CD4-positive, alpha-beta T cell treated with Interleukin-4 for 4 hours (primary cell): ENCODE data around the gene NPIPA7.
"Not testable (repeated sequence)": the region's sequence is repeated elsewhere in the genome, so short reads cannot be mapped to it uniquely, and the experiment has no call there.

Source experiments
- DNase-seq: peaks from one replicate; pipeline ENCODE4 v3.0.0-alpha.2; 2020

The NPIPA7 gene

DNA sequence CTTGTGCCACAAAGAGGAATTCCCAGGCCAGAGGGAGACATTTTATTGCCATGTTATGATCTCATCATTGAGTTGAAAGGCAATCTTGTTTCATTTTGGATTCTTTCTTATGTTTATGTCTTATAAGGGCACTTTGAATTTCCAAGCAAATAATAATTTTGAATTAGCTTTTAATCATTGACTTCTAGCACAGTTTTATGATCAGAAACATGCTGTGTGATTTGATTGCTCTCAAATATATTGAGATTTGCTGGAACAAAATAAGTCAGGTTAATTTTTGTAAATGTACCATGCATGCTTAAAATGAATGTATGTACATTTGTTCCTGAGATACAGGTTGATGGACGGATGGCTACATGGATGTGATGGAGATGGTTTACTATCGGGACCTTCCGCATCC is at the start of gene NPIPA7:
NPIPA7 (plus strand) TSS at position 301 of the 400 bp plus-strand sequence. CDS start 105 bp downstream, outside the sequence.
- not testable (repeated sequence) for DNase-seq

DNA sequence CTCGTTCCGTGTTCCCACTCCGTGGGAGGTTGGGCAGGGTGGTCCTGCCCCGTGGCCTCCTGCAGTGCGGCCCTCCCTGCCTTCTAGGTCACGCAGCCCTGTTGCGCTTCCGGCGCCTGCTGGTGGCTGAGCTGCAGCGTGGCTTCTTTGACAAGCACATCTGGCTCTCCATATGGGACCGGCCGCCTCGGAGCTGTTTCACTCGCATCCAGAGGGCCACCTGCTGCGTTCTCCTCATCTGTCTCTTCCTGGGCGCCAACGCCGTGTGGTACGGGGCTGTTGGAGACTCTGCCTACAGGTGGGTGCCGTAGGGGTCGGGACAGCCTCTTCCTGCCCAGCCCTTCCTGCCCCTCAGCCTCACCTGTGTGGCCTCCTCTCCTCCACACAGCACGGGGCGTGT is 47.5 kb upstream of the NPIPA7 start:
- not testable (repeated sequence) for DNase-seq

DNA sequence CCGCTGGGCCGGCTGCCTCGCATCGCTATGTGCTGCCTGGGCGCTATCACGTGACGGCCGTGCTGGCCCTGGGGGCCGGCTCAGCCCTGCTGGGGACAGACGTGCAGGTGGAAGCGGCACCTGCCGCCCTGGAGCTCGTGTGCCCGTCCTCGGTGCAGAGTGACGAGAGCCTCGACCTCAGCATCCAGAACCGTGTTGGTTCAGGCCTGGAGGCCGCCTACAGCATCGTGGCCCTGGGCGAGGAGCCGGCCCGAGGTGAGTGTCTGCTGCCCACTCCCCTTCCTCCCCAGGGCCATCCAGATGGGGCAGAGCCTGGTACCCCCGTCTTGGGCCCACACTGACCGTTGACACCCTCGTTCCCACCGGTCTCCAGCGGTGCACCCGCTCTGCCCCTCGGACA is 21.4 kb upstream of the NPIPA7 start:
- not testable (repeated sequence) for DNase-seq

DNA sequence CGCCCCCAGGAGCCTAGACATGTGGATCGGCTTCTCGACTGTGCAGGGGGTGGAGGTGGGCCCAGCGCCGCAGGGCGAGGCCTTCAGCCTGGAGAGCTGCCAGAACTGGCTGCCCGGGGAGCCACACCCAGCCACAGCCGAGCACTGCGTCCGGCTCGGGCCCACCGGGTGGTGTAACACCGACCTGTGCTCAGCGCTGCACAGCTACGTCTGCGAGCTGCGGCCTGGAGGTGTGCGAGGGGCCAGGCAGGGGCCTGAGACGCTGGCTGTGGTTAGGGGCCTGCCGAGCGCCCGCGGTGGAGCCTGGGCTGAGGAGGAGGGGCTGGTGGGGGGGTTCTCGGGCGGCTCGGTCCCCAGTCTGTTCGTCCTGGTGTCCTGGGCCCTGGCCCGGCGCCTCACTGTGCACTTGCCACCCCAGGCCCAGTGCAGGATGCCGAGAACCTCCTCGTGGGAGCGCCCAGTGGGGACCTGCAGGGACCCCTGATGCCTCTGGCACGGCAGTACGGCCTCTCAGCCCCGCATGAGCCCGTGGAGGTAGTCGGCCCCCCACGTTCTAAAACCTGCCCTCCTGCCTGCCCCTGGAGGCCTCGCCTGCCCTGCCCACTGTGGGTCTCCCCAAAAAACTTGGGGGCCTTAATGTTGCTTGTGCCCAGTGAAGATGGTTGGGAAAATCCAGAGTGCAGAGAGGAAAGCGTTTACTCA is 20.2 kb upstream of the NPIPA7 start:
- not testable (repeated sequence) for DNase-seq

DNA sequence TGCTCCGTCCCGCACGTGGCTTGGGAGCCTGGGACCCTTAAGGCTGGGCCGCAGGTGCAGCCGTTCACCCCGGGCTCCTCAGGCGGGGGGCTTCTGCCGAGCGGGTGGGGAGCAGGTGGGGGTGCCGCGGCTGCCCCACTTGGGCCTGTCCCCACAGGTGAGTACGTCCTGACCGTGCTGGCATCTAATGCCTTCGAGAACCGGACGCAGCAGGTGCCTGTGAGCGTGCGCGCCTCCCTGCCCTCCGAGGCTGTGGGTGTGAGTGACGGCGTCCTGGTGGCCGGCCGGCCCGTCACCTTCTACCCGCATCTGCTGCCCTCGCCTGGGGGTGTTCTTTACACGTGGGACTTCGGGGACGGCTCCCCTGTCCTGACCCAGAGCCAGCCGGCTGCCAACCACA is 15.3 kb upstream of the NPIPA7 start:
- not testable (repeated sequence) for DNase-seq

DNA sequence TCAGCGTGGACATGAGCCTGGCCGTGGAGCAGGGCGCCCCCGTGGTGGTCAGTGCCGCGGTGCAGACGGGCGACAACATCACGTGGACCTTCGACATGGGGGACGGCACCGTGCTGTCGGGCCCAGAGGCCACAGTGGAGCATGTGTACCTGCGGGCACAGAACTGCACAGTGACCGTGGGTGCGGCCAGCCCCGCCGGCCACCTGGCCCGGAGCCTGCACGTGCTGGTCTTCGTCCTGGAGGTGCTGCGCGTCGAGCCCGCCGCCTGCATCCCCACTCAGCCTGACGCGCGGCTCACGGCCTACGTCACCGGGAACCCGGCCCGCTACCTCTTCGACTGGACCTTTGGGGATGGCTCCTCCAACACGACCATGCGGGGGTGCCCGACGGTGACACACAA is 14.8 kb upstream of the NPIPA7 start:
- DNase-seq: not testable (repeated sequence)

DNA sequence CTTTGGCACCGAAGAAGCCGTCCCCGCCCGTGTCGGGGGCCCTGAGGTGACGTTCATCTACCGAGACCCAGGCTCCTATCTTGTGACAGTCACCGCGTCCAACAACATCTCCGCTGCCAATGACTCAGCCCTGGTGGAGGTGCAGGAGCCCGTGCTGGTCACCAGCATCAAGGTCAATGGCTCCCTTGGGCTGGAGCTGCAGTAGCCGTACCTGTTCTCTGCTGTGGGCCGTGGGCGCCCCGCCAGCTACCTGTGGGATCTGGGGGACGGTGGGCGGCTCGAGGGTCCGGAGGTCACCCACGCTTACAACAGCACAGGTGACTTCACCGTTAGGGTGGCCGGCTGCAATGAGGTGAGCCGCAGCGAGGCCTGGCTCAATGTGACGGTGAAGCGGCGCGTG is 14.2 kb upstream of the NPIPA7 start:
- DNase-seq: not testable (repeated sequence)

DNA sequence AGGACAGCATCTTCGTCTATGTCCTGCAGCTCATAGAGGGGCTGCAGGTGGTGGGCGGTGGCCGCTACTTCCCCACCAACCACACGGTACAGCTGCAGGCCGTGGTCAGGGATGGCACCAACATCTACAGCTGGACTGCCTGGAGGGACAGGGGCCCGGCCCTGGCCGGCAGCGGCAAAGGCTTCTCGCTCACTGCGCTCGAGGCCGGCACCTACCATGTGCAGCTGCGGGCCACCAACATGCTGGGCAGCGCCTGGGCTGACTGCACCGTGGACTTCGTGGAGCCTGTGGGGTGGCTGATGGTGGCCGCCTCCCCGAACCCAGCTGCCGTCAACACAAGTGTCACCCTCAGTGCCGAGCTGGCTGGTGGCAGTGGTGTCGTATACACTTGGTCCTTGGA is 13.6 kb upstream of the NPIPA7 start:
- not testable (repeated sequence) for DNase-seq

DNA sequence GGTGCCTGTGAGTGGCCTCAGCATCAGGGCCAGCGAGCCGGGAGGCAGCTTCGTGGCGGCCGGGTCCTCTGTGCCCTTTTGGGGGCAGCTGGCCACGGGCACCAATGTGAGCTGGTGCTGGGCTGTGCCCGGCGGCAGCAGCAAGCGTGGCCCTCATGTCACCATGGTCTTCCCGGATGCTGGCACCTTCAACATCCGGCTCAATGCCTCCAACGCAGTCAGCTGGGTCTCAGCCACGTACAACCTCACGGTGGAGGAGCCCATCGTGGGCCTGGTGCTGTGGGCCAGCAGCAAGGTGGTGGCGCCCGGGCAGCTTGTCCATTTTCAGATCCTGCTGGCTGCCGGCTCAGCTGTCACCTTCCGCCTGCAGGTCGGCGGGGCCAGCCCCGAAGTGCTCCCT is 13.1 kb upstream of the NPIPA7 start:
- not testable (repeated sequence) for DNase-seq

DNA sequence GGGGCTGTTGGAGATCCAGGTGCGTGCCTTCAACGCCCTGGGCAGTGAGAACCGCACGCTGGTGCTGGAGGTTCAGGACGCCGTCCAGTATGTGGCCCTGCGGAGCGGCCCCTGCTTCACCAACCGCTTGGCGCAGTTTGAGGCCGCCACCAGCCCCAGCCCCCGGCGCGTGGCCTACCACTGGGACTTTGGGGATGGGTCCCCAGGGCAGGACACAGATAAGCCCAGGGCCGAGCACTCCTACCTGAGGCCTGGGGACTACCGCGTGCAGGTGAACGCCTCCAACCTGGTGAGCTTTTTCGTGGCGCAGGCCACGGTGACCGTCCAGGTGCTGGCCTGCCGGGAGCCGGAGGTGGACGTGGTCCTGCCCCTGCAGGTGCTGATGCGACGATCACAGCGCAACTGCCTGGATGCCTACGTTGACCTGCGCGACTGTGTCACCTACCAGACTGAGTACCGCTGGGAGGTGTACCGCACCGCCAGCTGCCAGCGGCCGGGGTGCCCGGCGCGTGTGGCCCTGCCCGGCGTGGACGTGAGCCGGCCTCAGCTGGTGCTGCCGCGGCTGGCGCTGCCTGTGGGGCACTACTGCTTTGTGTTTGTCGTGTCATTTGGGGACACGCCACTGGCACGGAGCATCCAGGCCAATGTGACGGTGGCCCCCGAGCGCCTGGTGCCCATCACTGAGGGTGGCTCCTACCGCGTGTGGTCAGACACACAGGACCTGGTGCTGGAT is 12.2 kb upstream of the NPIPA7 start:
- DNase-seq: not testable (repeated sequence)

DNA sequence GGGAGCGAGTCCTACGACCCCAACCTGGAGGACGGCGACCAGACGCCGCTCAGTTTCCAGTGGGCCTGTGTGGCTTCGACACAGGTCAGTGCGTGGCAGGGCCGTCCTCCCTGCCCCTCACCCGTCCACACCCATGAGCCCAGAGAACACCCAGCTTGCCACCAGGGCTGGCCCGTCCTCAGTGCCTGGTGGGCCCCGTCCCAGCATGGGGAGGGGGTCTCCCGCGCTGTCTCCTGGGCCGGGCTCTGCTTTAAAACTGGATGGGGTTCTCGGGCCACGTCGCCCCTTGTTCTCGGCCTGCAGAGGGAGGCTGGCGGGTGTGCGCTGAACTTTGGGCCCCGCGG is 11.7 kb upstream of the NPIPA7 start:
- not testable (repeated sequence) for DNase-seq

DNA sequence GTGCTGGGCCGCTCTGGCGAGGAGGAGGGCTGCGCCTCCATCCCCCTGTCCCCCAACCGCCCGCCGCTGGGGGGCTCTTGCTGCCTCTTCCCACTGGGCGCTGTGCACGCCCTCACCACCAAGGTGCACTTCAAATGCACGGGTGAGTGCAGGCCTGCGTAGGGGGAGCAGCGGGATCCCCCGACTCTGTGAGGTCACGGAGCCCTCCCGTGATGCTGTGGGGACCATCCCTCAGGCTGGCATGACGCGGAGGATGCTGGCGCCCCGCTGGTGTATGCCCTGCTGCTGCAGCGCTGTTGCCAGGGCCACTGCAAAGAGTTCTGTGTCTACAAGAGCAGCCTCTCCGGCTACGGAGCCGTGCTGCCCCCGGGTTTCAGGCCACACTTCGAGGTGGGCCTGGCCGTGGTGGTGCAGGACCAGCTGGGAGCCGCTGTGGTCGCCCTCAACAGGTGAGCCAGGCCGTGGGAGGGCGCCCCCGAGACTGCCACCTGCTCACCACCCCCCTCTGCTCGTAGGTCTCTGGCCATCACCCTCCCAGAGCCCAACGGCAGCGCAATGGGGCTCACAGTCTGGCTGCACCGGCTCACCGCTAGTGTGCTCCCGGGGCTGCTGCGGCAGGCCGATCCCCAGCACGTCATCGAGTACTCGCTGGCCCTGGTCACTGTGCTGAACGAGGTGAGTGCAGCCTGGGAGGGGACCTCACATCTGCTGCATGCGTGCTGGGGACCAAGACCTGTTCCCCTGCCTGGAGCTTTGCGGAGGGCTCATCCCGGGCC is 9.7 kb upstream of the NPIPA7 start:
- not testable (repeated sequence) for DNase-seq

DNA sequence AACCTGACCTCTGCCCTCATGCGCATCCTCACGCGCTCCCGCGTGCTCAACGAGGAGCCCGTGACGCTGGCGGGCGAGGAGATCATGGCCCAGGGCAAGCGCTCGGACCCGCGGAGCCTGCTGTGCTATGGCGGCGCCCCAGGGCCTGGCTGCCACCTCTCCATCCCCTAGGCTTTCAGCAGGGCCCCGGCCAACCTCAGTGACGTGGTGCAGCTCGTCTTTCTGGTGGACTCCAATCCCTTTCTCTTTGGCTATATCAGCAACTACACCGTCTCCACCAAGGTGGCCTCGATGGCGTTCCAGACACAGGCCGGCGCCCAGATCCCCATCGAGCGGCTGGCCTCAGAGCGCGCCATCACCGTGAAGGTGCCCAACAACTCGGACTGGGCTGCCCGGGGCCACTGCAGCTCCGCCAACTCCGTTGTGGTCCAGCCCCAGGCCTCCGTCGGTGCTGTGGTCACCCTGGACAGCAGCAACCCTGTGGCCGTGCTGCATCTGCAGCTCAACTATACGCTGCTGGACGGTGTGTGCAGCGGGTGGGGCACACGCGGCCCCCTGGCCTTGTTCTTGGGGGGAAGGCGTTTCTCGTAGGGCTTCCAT is 7.7 kb upstream of the NPIPA7 start:
- DNase-seq: not testable (repeated sequence)

DNA sequence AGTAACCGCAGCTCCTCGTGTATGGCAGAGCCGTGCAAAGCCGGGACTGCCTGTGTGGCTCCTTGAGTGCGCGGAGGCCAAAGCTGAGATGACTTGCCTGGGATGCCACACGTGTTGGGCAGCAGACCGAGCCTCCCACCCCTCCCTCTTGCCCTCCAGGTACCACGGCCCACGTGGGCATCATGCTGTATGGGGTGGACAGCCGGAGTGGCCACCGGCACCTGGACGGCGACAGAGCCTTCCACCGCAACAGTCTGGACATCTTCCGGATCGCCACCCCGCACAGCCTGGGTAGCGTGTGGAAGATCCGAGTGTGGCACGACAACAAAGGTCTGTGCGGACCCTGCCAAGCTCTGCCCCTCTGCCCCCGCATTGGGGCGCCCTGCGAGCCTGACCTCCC is 4.7 kb upstream of the NPIPA7 start:
- DNase-seq: not testable (repeated sequence)

DNA sequence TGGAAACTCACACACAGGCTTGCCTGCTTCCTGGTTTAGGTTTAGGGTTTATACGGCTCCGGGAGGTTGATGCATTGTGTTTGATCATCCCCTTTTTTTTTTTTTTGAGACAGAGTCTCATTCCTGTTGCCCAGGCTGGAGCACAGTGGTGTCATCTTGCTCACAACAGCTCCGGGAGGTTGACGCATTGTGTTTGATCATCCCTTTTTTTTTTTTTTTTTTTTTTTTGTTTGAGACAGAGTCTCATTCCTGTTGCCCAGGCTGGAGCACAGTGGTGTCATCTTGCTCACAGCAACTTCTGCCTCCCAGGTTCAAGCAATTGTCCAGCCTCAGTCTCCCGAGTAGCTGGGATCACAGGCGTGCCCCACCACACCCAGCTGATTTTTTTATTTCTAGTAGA is 20.7 kb downstream of the NPIPA7 start:
- DNase-seq: not testable (repeated sequence)

DNA sequence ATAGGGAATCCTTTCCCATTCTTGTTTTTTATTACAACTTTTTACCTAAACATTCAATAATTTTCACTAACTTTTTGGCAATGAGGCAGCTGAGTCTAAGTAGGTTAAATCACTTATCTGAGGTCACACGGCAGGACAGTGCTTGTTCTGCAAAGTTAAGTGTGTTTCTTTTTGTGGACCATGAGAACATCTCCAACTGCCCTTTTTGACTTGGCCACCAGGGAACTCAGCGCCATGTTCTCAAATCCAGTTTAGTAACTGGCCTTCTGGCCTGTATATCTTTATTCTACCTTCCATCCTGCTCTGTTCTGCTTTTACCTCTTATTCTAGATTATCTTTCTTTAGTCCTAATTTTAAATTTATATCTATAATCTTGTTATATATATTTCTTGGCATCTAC is 23.4 kb downstream of the NPIPA7 start:
- DNase-seq: not testable (repeated sequence)

DNA sequence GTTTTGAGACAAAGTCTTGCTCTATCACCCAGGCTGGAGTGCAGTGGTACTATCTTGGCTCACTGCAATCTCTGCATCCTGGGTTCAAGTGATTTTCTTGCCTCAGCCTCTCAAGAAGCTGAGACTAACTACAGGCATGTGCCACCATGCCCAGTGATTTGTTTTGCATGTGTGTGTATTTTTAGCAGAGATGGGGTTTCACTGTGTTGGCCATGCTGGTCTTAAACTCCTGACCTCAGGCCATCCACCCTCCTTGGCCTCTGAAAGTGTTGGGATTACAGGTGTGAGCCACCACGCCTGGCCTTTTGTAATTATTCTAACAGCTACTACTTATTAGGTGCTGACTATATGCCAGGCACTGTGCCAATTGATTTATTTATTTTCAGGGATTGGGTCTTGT is 25.3 kb downstream of the NPIPA7 start:
- DNase-seq: not testable (repeated sequence)

DNA sequence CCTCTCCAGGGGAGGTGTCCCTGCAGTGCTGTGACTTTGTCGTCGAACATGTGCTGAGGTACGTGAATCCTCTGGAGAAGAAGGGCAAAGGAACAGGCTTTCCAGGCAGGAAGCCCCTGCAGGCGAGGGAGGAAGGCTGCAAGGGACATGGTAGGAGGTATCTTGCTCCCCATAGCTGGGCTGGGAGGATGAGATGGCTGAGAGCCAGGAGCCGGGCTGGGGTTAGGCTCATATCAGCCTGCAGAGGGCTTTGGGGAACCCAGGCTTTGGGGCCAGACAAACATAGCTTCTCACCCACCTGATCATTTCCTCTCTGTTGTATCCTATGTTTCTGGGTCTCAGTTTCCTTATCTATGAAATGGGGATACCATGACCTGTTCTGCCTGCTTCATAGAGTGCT is 26.5 kb downstream of the NPIPA7 start:
- not testable (repeated sequence) for DNase-seq

DNA sequence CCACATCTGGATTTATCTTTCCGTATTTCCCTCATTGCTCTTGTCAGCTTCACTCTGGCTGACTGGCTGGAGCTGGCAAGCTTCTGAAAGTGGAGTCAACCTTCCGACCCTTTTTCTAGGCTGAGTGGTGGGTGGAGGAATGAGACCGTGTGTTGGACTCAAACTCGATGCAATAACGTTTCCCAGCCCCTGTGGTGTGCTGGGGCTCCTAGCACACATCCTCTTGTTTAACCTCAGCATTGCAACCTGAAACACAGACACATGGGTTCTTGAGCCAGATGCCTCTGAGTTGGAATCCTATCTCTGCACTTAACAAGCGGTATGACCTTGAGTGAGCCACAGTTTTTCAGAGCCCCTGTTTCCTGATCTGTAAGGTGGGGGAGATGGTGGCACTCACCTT is 29.5 kb downstream of the NPIPA7 start:
- not testable (repeated sequence) for DNase-seq

DNA sequence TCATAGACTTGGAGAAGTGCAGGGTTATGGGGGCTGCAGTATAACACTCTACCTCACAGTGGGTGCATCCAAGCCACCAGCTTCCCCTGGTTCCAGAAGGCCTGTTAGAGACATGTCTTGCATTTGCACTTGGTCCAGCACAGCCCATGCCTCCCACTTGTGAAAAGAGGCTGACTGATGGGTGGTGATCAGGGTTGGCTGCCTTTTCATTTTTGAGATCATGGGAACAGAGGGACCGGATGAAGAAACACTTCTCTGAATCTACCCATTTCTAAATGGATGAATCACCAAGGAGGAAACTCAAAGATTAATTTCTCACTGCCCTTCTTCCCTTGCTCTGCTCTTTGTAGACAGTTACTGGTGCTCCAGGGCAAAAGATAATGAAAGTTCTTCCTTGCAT is 34.8 kb downstream of the NPIPA7 start:
- DNase-seq: not testable (repeated sequence)

DNA sequence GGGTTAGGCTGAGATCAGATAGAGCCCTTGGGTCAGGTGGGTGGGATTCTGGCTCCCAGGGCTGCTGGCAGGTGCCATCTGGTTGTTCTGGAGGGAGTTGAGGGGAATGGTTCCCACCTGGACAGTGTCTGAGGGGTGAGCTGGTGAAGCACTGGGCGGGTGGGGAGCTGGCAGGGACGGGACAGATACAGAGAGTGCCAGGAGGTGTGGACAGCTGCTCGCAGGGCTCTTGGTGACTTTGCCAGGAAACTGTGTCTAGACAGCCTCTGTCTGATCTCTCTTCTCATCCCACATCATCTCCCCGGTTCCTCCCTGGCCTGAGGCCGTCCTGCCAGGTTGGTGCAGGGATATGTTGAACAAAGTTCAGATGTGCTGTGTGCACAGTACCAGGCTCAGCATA is 38.1 kb downstream of the NPIPA7 start:
- DNase-seq: not testable (repeated sequence)

DNA sequence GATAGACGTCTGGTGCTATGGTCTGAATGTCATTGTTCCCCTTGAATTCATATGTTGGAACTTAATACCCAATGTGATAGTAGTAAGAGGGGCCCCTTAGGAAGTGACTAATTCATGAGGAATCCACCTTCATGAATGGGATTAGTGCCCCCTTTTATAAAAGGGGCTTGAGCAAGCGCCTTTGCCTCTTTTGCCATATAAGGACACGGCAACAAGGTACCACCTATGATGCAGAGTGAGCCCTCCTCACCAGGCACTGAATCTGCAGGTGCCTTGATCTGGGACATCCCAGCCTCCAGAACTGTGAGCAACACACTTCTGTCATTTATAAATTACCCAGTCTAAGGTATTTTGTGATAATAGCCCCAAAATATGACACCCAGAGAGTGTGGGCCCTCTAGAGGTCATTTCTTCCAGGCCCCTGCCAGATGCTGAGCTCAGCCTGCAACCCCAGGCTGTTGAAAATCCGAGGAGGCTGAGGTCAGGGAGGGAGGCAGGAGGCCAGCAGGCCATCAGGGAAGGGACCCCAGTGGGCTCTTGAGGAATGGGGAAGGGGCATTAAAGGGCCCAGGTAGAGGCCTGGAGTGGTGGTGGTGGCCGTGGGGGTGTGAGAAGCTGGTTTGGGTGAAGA is 39.1 kb downstream of the NPIPA7 start:
- DNase-seq: not testable (repeated sequence)

DNA sequence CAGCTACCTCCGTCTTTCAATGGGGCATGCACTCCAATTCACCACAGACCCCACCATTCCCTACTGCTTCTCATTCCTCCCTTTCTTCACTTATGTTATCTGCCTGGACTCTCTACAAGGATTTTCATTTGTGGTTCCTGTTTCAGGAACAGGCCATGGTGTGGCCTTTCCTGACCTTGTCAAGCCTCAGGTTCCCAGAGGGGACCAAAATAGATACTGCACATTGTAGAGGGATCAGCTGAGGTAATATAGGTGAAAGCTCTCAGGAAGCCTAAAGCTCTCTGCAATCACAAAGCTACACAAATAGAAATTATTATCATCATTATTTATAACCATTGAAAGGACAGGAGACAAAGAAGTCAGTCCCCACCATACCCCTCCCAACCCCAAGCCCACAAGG is 41.6 kb downstream of the NPIPA7 start:
- DNase-seq: not testable (repeated sequence)
